ENCODE results near the gene TCF7L2.

DNA sequence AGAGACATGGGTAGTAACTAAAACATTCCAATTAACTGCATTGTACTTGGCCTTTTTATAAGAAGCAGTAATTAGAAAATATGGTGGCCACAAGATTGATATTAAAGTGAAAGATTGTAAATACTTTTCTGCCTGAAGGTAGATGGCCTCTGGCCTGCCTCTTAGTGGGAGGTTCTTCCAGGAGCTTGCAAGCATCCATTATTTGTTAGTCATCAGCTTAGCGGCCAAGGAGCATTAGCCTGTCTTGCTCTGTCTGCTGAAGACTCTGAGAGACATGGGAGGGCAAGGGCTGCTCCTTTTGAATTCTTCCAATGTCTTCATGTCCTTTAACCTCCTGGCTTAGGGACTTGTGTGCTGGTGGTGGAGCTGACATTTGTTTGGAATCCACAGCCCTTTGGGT, 80.4 kb downstream of the TCF7L2 start:
- TF ChIP-seq, protein P1, sequence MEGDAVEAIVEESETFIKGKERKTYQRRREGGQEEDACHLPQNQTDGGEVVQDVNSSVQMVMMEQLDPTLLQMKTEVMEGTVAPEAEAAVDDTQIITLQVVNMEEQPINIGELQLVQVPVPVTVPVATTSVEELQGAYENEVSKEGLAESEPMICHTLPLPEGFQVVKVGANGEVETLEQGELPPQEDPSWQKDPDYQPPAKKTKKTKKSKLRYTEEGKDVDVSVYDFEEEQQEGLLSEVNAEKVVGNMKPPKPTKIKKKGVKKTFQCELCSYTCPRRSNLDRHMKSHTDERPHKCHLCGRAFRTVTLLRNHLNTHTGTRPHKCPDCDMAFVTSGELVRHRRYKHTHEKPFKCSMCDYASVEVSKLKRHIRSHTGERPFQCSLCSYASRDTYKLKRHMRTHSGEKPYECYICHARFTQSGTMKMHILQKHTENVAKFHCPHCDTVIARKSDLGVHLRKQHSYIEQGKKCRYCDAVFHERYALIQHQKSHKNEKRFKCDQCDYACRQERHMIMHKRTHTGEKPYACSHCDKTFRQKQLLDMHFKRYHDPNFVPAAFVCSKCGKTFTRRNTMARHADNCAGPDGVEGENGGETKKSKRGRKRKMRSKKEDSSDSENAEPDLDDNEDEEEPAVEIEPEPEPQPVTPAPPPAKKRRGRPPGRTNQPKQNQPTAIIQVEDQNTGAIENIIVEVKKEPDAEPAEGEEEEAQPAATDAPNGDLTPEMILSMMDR (IDR thresholded peaks at IDR 0.05; ENCODE audit: low read depth, low read length) = no peak
- no peak for TF ChIP-seq EZH2phosphoT487 (IDR thresholded peaks at IDR 0.05; ENCODE audit: low read depth)

Measured in OCI-LY3 (cell line).